GM21825 (cell line): Measurements from ENCODE around the gene ZC2HC1C.

Source experiments
- ATAC-seq: cut with Tn5 transposase; IDR thresholded peaks from one replicate; pipeline ENCODE4 v1.9.1; 2021; ENCODE audit warnings: mild to moderate bottlenecking, moderate library complexity; ENCODE audit not compliant: unreplicated experiment

The ZC2HC1C gene

GRCh38 chr14:75128596-75128990 is 59.2 kb downstream of the ZC2HC1C start:
- no peak for ATAC-seq
